Measurements from ENCODE around the gene DIO1. TPM values are rescaled to one million over a fixed set of nuclear protein-coding genes. Genes with fewer than 3 reads are reported as not detected.

The DIO1 gene
- total RNA-seq, 1 donor from 2014 or later = not detected

DNA sequence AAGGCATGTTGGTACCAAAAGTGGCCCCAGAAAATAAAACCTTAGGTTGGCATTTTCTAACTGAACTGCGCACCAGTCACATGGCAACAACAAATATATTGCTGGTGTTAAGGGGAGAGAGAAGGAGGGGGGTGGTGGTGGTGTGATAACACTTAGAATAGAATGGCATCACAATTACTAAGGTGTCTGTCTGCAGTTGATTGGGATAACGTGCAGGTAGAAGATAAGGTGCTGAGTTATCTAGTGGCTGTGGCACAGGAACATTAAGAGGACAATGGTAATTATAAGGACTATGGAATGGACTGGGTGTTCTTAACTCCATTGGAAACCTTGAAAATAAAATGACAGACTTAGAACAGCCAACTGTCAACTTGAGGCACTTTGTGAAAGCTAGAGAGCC is 3.0 kb upstream of the DIO1 start:
- intact Hi-C loops (cut with DNase I) = loop anchor here (10.0 kb wide), 1 partner anchor 604 kb away; no protein-coding TSS in a partner anchor
- Histone ChIP-seq H3K36me3 (peaks cover 4 to 9% of the 10 kb centered on the region in 2 donors), H3K27ac (no peak overlapping the region), H3K9me3 (no peaks in the 10 kb centered on the region), H3K27me3 (no peaks in the 10 kb centered on the region), H3K4me3 (no peak overlapping the region), H3K4me1 (peaks cover 9% of the 10 kb centered on the region in 2 donors)
- TF ChIP-seq, protein P1, sequence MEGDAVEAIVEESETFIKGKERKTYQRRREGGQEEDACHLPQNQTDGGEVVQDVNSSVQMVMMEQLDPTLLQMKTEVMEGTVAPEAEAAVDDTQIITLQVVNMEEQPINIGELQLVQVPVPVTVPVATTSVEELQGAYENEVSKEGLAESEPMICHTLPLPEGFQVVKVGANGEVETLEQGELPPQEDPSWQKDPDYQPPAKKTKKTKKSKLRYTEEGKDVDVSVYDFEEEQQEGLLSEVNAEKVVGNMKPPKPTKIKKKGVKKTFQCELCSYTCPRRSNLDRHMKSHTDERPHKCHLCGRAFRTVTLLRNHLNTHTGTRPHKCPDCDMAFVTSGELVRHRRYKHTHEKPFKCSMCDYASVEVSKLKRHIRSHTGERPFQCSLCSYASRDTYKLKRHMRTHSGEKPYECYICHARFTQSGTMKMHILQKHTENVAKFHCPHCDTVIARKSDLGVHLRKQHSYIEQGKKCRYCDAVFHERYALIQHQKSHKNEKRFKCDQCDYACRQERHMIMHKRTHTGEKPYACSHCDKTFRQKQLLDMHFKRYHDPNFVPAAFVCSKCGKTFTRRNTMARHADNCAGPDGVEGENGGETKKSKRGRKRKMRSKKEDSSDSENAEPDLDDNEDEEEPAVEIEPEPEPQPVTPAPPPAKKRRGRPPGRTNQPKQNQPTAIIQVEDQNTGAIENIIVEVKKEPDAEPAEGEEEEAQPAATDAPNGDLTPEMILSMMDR (IDR thresholded peaks at IDR 0.05) = no peak
- no peak for DNase-seq (ENCODE audit: low spot score in 2 of 2)

GRCh38 chr1:53891678-53892077 is 2.3 kb upstream of the DIO1 start:
- Histone ChIP-seq H3K4me1 (peaks cover 9 to 15% of the 10 kb centered on the region in 2 donors), H3K36me3 (peaks cover 4 to 7% of the 10 kb centered on the region in 2 donors), H3K27ac (no peak overlapping the region), H3K4me3 (no peak overlapping the region), H3K27me3 (no peaks in the 10 kb centered on the region), H3K9me3 (no peaks in the 10 kb centered on the region)
- no peak for DNase-seq (ENCODE audit: low spot score in 2 of 2)
- TF ChIP-seq, protein P1 (IDR thresholded peaks at IDR 0.05) = no peak
- intact Hi-C loops (cut with DNase I) = loop anchor here (10.0 kb wide), 1 partner anchor 603 kb away; no protein-coding TSS in a partner anchor

DNA sequence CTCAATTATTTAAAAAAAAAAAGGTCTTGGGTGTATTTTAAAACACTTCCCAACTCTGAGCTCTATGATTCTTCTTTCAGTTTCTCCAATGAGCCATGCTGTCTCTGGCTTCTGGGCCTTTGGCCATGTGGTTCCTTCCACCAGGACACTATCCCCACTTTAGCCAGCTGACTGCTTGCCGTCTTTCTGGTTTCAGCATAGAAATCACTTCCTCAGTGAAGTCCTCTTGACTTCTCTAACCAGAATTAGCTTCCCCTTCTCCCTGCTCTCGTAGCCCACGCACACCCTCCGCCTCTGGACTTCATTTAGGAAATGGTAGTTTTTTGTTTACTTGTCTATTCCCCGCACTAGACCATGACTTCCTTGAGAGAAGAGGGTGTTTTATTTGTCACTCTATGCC is 1.1 kb upstream of the DIO1 start:
- TF ChIP-seq, protein P1 (IDR thresholded peaks at IDR 0.05) = no peak
- no peaks in the 10 kb centered on the region for H3K36me3 ChIP-seq
- no peak for DNase-seq (ENCODE audit: low spot score in 2 of 2)
- no peaks in the 10 kb centered on the region for H3K9me3 ChIP-seq
- no peaks in the 10 kb centered on the region for H3K27me3 ChIP-seq
- no peak overlapping the region for H3K4me3 ChIP-seq
- peaks cover 11 to 20% of the 10 kb centered on the region in 2 donors for H3K4me1 ChIP-seq
- no peak overlapping the region for H3K27ac ChIP-seq
- intact Hi-C loops (cut with DNase I) = loop anchor here (10.0 kb wide), 1 partner anchor 602 kb away; no protein-coding TSS in a partner anchor

GRCh38 chr1:53894644-53895043 is 657 bp downstream of the DIO1 start:
- H3K27ac ChIP-seq = no peak overlapping the region
- intact Hi-C loops (cut with DNase I) = loop anchor here (10.0 kb wide), 1 partner anchor 600 kb away; no protein-coding TSS in a partner anchor
- no peaks in the 10 kb centered on the region for H3K36me3 ChIP-seq
- no peaks in the 10 kb centered on the region for H3K27me3 ChIP-seq
- peaks cover 8 to 30% of the 10 kb centered on the region in 2 donors for H3K4me1 ChIP-seq
- DNase-seq (ENCODE audit: low spot score in 2 of 2) = no peak
- H3K9me3 ChIP-seq = no peaks in the 10 kb centered on the region
- TF ChIP-seq, protein P1 (IDR thresholded peaks at IDR 0.05) = no peak
- no peak overlapping the region for H3K4me3 ChIP-seq

- H3K36me3 ChIP-seq = no peaks in the 10 kb centered on the region
- H3K27me3 ChIP-seq = no peaks in the 10 kb centered on the region
- TF ChIP-seq, protein P1 (IDR thresholded peaks at IDR 0.05) = no peak
- H3K27ac ChIP-seq = no peak overlapping the region
- no peak for DNase-seq (ENCODE audit: low spot score in 2 of 2)
- H3K4me3 ChIP-seq = no peak overlapping the region
- intact Hi-C loops (cut with DNase I) = loop anchor here (10.0 kb wide), 1 partner anchor 599 kb away; no protein-coding TSS in a partner anchor
- H3K4me1 ChIP-seq = peaks cover 5 to 31% of the 10 kb centered on the region in 2 donors
- no peaks in the 10 kb centered on the region for H3K9me3 ChIP-seq
These were observed 1.4 kb downstream of the DIO1 start for GRCh38 chr1:53895421-53895820.

Measured in ascending aorta (tissue), 2 donors.